Measurements from ENCODE around the gene SAE1. TPM values are rescaled to one million over a fixed set of nuclear protein-coding genes. Genes with fewer than 3 reads are reported as not detected.

The SAE1 gene
- total RNA-seq, 1 donor from 2014 or later, result 137 TPM

DNA sequence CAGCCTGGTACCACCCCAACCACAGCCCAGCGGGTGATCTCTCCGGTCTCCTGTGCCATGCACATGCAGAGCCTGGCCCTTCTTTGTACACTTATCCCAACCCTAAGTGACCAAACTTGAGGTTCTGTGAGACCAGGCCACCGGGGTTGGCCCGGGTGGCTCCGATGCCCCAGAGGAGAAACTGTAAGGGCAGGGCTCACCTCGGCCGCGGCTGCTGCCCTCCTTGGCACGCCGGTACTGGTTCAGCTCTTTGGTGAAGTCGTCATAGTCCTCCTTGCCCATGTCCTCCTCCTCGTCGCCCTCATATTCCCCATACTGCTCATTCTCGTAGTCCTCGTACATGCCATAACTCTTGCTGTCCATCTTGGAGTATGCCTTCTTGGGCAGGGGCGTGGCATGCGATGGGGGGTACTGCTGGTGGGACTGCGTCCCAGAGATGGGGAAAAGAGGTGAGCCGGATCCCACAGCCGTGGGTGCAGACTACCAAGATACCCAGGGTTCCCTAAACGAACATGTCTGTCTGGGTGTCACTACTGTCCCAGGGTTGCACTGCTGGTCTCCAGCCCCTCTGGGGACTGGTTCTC is 40.8 kb upstream of the SAE1 start:
- no peaks in the 10 kb centered on the region for H3K4me1 Mint-ChIP-seq
- no peak for DNase-seq (ENCODE audit: low spot score in 2 of 2, unreplicated experiment in 2 of 2)
- H3K27me3 Mint-ChIP-seq (ENCODE audit: low read depth), result no peaks in the 10 kb centered on the region
- H3K9me3 Mint-ChIP-seq, result no peaks in the 10 kb centered on the region
- TF ChIP-seq, protein P1, sequence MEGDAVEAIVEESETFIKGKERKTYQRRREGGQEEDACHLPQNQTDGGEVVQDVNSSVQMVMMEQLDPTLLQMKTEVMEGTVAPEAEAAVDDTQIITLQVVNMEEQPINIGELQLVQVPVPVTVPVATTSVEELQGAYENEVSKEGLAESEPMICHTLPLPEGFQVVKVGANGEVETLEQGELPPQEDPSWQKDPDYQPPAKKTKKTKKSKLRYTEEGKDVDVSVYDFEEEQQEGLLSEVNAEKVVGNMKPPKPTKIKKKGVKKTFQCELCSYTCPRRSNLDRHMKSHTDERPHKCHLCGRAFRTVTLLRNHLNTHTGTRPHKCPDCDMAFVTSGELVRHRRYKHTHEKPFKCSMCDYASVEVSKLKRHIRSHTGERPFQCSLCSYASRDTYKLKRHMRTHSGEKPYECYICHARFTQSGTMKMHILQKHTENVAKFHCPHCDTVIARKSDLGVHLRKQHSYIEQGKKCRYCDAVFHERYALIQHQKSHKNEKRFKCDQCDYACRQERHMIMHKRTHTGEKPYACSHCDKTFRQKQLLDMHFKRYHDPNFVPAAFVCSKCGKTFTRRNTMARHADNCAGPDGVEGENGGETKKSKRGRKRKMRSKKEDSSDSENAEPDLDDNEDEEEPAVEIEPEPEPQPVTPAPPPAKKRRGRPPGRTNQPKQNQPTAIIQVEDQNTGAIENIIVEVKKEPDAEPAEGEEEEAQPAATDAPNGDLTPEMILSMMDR (IDR thresholded peaks at IDR 0.05; ENCODE audit: unreplicated experiment), result no peak
- H3K4me3 Mint-ChIP-seq, result no peak overlapping the region
- peaks cover 48% of the 10 kb centered on the region for H3K36me3 Mint-ChIP-seq
- no peak overlapping the region for H3K27ac Mint-ChIP-seq

- Mint-ChIP-seq H3K36me3 (peaks cover 31% of the 10 kb centered on the region), H3K4me1 (peaks cover 7% of the 10 kb centered on the region), H3K27me3 (ENCODE audit: low read depth) (no peaks in the 10 kb centered on the region), H3K4me3 (no peak overlapping the region), H3K9me3 (no peaks in the 10 kb centered on the region), H3K27ac (no peak overlapping the region)
- DNase-seq (ENCODE audit: low spot score in 2 of 2, unreplicated experiment in 2 of 2), result no peak
- TF ChIP-seq, protein P1 (IDR thresholded peaks at IDR 0.05; ENCODE audit: unreplicated experiment), result no peak
These were observed 37.4 kb upstream of the SAE1 start for GRCh38 chr19:47093254-47093653.

- no peak overlapping the region for H3K4me3 Mint-ChIP-seq
- TF ChIP-seq, protein P1 (IDR thresholded peaks at IDR 0.05; ENCODE audit: unreplicated experiment), result no peak
- H3K27me3 Mint-ChIP-seq (ENCODE audit: low read depth), result no peaks in the 10 kb centered on the region
- DNase-seq (ENCODE audit: low spot score in 2 of 2, unreplicated experiment in 2 of 2), result no peak
- H3K36me3 Mint-ChIP-seq, result peaks cover 31% of the 10 kb centered on the region
- peaks cover 12% of the 10 kb centered on the region for H3K4me1 Mint-ChIP-seq
- peak overlapping the region; percentile 34 for H3K27ac Mint-ChIP-seq
- no peaks in the 10 kb centered on the region for H3K9me3 Mint-ChIP-seq
These were observed 36.8 kb upstream of the SAE1 start for GRCh38 chr19:47093841-47094240.

DNA sequence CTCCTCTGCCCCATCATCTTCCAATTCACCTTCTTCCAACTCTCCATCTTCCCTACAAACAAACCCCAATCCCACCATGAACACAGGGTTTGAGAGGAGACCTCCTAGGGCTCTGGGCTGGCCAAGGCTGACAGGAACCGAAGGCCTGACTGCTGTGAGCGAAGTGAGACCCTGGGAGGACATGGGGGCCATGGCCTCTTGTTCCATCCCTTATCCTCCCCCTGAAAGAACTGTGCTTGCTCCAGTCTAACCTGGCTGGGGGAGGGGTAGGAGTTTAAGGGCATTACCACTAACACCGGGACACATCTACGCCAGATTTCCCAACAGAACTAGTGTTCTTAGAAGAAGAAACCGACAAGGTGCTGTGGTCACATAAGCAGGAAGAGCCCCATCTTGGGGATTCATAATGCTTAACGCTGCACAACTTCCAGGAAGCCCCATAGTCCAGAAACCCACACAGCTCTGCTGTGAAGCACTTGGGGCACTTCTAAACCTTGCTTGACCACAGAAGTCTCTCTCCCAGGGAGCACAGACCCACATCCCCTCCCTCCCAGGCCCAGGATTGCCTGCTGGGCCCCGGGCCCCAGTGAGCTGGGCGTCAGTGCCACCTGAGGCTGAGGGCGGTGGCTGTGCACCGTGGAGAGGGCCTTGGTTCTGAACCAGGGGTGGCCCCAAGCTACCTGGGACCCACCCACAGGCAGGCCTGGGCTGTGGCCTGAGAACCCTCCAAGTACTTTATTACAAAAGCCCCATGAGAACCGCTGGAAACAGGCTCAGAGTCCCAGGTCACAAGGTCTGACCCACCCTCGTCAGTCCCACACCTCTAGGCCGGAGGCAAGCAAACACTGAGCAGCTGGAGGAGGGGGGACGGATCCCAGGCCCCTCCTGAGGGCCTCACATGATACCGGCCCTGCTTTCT is 35.8 kb upstream of the SAE1 start:
- Mint-ChIP-seq H3K27ac (peak overlapping the region; percentile 85), H3K9me3 (no peaks in the 10 kb centered on the region), H3K27me3 (ENCODE audit: low read depth) (no peaks in the 10 kb centered on the region), H3K4me1 (peaks cover 13% of the 10 kb centered on the region), H3K36me3 (peaks cover 28% of the 10 kb centered on the region), H3K4me3 (no peak overlapping the region)
- no peak for DNase-seq (ENCODE audit: low spot score in 2 of 2, unreplicated experiment in 2 of 2)
- TF ChIP-seq, protein P1 (IDR thresholded peaks at IDR 0.05; ENCODE audit: unreplicated experiment), result no peak

- Mint-ChIP-seq H3K36me3 (peaks cover 23% of the 10 kb centered on the region), H3K27me3 (ENCODE audit: low read depth) (no peaks in the 10 kb centered on the region), H3K4me3 (no peak overlapping the region), H3K27ac (peak overlapping the region; percentile 85), H3K4me1 (peaks cover 15% of the 10 kb centered on the region), H3K9me3 (no peaks in the 10 kb centered on the region)
- TF ChIP-seq, protein P1 (IDR thresholded peaks at IDR 0.05; ENCODE audit: unreplicated experiment), result no peak
- no peak for DNase-seq (ENCODE audit: low spot score in 2 of 2, unreplicated experiment in 2 of 2)
These were observed 35.0 kb upstream of the SAE1 start for GRCh38 chr19:47095476-47096099.

All from mesothelial cell of epicardium (in vitro differentiated cells).